Activated T-helper 17 cell treated with anti-CD3 and anti-CD28 coated beads, Interleukin-2, amount 50 U/mL, for 72 hours (primary cell): ENCODE measurements around the gene PPP4C. TPM values are rescaled to one million over a fixed set of nuclear protein-coding genes. Genes with fewer than 3 reads are reported as not detected.
"Not testable (repeated sequence)": the region's sequence is repeated elsewhere in the genome, so short reads cannot be mapped to it uniquely, and the experiment has no call there.

Source experiments
- ATAC-seq: fragments of 150-1000 bp; cut with Tn5 transposase; replicated peaks from 2 replicates; pipeline ENCODE4 v1.10.0; 2021; ENCODE audit warnings: mild to moderate bottlenecking, moderate library complexity
- H3K27ac Mint-ChIP-seq: one replicate; pipeline ENCODE4 v1.8.0; 2022; ENCODE audit warnings: mixed read lengths
- H3K27me3 Mint-ChIP-seq: one replicate; pipeline ENCODE4 v1.8.0; 2022; ENCODE audit warnings: mixed read lengths
- H3K36me3 Mint-ChIP-seq: one replicate; pipeline ENCODE4 v1.8.0; 2022; ENCODE audit warnings: low read depth, mild to moderate bottlenecking, mixed read lengths
- H3K4me1 Mint-ChIP-seq: one replicate; pipeline ENCODE4 v1.8.0; 2022; ENCODE audit warnings: mixed read lengths
- H3K4me3 Mint-ChIP-seq: one replicate; pipeline ENCODE4 v1.8.0; 2022; ENCODE audit warnings: mild to moderate bottlenecking, mixed read lengths
- H3K9me3 Mint-ChIP-seq: one replicate; pipeline ENCODE4 v1.8.0; 2022; ENCODE audit warnings: mixed read lengths
- total RNA-seq, 2 donors: library from RNA; stranded (reverse); gene quantifications; one replicate each; pipeline ENCODE4 v1.2.3, GENCODE V29; 2022

PPP4C gene
- total RNA-seq: 100 to 1,000 TPM; 111 to 147 TPM

GRCh38 chr16:30075503-30076275 is at the start of gene PPP4C:
Gene PPP4C (plus strand): TSS chr16:30075994. CDS start chr16:30076378, 384 bp downstream.
- Mint-ChIP-seq H3K4me3 (peak within 1 kb of the TSS; percentile 91), H3K27ac (peak within 1 kb of the TSS; percentile 97), H3K27me3 (no peaks in the 10 kb centered on the region), H3K9me3 (no peaks in the 10 kb centered on the region), H3K4me1 (peaks cover 11% of the 10 kb centered on the region), H3K36me3 (peaks cover 76% of the 10 kb centered on the region)
- peak; percentile 88 for ATAC-seq

- no peaks in the 10 kb centered on the region for H3K4me1 Mint-ChIP-seq
- ATAC-seq: no peak
- no peak overlapping the region for H3K27ac Mint-ChIP-seq
- H3K4me3 Mint-ChIP-seq: no peak overlapping the region
- H3K27me3 Mint-ChIP-seq: peaks cover 34% of the 10 kb centered on the region
- no peaks in the 10 kb centered on the region for H3K36me3 Mint-ChIP-seq
- no peaks in the 10 kb centered on the region for H3K9me3 Mint-ChIP-seq
These were observed 49.3 kb upstream of the PPP4C start for GRCh38 chr16:30026449-30026848.

- Mint-ChIP-seq H3K4me3 (no peak overlapping the region), H3K4me1 (peaks cover 5% of the 10 kb centered on the region), H3K9me3 (no peaks in the 10 kb centered on the region), H3K27ac (no peak overlapping the region), H3K27me3 (peaks cover 37% of the 10 kb centered on the region), H3K36me3 (no peaks in the 10 kb centered on the region)
- ATAC-seq: no peak
These were observed 48.0 kb upstream of the PPP4C start for GRCh38 chr16:30027588-30028437.

- Mint-ChIP-seq H3K27me3 (peaks cover 37% of the 10 kb centered on the region), H3K4me3 (no peak overlapping the region), H3K27ac (no peak overlapping the region), H3K9me3 (no peaks in the 10 kb centered on the region), H3K36me3 (no peaks in the 10 kb centered on the region), H3K4me1 (peaks cover 5% of the 10 kb centered on the region)
- no peak for ATAC-seq
These were observed 47.2 kb upstream of the PPP4C start for GRCh38 chr16:30028438-30029076.

- Mint-ChIP-seq H3K27me3 (peaks cover 34% of the 10 kb centered on the region), H3K4me3 (no peak overlapping the region), H3K36me3 (no peaks in the 10 kb centered on the region), H3K9me3 (no peaks in the 10 kb centered on the region), H3K4me1 (peaks cover 5% of the 10 kb centered on the region), H3K27ac (no peak overlapping the region)
- ATAC-seq: no peak
These were observed 45.6 kb upstream of the PPP4C start for GRCh38 chr16:30030011-30030685.

DNA sequence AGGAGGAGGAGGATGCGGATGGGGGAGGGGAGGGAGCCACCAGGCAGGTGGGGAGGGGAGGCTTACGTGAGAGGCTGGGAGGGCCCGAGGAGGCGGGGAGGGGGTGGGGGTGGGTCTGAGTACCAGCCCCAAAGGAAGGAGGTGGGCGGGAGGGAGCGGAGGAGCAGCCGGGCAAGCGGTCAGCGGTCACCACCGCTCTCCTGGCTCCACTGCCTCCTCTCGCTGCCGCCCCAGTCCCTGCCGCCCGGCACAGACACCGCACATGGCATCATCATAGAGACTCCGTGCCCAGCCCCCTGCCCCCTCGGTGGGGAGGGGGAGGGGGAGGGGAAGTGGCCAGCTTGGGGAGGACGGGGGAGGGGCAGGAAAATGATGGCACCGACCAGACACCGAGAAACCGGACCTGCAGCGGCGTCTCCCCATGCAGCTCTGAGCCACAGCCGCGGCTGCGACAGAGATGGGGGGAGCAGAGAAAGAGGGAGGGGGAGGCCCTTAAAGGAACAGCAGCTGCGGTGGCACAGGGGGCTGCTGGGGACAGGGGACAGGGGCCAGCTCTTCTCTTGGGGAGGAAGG is 44.9 kb upstream of the PPP4C start, which contains the start of gene TLCD3B:
TSS of gene TLCD3B (minus strand) at position 431 of the 573 bp plus-strand sequence. CDS start 744 bp downstream, outside the sequence.
- H3K36me3 Mint-ChIP-seq: no peaks in the 10 kb centered on the region
- H3K27ac Mint-ChIP-seq: no peak within 1 kb of the TSS
- ATAC-seq: no peak
- H3K27me3 Mint-ChIP-seq: peaks cover 34% of the 10 kb centered on the region
- no peaks in the 10 kb centered on the region for H3K9me3 Mint-ChIP-seq
- H3K4me1 Mint-ChIP-seq: peaks cover 5% of the 10 kb centered on the region
- H3K4me3 Mint-ChIP-seq: peak within 1 kb of the TSS; percentile 57

DNA sequence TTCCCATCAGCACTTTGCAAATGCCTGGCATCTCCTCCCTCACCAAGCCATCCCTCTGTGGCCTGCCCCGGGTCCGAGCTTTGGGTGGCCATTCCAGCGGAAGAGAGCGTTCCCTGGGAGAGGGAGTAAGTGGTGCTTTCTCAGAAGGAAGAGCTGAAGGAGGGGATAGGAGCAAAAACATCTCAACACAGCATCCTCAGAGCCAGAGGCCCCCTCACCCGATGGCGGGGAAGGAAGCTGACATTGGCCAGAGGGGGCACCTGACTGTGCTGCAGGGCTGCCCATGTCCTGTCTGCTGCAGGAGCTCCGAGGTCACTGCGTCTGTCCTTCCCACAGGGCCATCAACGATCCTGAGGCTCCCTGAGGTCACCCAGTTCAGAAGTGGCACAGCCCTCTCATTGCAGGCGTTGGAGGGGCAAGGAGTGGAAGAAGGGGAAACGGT is 44.3 kb upstream of the PPP4C start:
- Mint-ChIP-seq H3K4me1 (peaks cover 5% of the 10 kb centered on the region), H3K4me3 (no peak overlapping the region), H3K9me3 (no peaks in the 10 kb centered on the region), H3K27me3 (peaks cover 34% of the 10 kb centered on the region), H3K36me3 (no peaks in the 10 kb centered on the region), H3K27ac (no peak overlapping the region)
- no peak for ATAC-seq

DNA sequence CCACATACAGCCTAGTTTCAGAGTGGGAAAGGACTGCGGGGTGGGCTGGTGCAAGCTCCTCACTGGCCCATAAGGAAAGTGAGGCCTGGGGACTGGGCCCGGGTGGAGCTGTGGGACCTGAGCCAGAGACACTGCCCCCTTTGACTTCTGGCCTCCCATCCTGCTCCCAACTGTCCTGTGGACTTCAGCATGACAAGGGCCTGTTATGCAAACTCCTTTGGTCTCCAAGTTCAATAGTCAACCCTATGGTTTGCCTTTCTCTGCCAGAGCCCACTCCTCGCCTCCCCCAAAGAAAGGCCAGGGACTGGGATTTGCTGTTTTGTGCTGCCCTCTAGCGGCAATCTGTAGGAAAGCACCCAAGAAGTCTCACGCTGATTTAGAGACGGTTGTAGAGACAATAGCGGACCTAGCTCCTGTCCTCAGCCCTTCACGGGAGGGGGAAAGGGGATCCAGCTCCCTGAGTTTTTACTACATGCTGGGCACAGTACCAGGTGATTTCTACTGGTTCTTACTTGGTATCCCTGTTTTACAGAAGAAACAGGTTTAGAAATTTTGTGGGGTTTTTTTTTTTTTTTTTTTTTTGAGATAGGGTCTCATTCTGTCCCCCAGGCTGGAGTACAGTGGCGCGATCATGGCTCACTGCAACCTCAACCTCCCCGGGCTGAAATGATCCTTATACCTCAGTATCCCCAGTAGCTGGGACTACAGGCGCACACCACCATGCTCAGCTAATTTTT is 43.5 kb upstream of the PPP4C start:
- peak; percentile 27 for ATAC-seq
- Mint-ChIP-seq H3K4me1 (peaks cover 5% of the 10 kb centered on the region), H3K36me3 (no peaks in the 10 kb centered on the region), H3K9me3 (no peaks in the 10 kb centered on the region), H3K27me3 (peaks cover 28% of the 10 kb centered on the region), H3K27ac (no peak overlapping the region), H3K4me3 (peak overlapping the region; percentile 57)

DNA sequence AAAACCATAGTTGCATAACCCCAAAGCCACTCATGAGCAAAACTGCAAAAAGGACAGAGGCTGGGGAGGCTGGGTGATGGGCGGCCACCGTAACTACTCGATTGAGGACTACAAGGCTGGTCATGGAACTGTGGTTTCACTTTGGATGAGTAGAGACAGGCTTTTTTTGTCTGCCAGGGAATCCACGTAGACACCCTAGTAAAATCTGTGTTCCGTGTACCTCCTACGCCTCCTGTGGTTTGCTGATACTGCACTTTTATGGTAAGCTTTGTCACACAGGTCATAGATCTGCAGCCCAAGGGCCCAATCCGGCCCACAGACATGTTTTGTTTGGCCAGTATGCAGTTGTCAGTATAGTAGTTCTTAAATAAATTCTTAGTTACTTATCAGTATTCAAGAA is 42.5 kb upstream of the PPP4C start:
- Mint-ChIP-seq H3K27me3 (peaks cover 18% of the 10 kb centered on the region), H3K9me3 (no peaks in the 10 kb centered on the region), H3K4me1 (peaks cover 5% of the 10 kb centered on the region), H3K27ac (peak overlapping the region; percentile 63), H3K36me3 (no peaks in the 10 kb centered on the region), H3K4me3 (peak overlapping the region; percentile 50)
- peak; percentile 93 for ATAC-seq

- Mint-ChIP-seq H3K36me3 (no peaks in the 10 kb centered on the region), H3K27ac (no peak overlapping the region), H3K4me3 (no peak overlapping the region), H3K4me1 (peaks cover 1% of the 10 kb centered on the region), H3K27me3 (no peaks in the 10 kb centered on the region), H3K9me3 (no peaks in the 10 kb centered on the region)
- ATAC-seq: no peak
These were observed 35.6 kb upstream of the PPP4C start for GRCh38 chr16:30040221-30040620.

DNA sequence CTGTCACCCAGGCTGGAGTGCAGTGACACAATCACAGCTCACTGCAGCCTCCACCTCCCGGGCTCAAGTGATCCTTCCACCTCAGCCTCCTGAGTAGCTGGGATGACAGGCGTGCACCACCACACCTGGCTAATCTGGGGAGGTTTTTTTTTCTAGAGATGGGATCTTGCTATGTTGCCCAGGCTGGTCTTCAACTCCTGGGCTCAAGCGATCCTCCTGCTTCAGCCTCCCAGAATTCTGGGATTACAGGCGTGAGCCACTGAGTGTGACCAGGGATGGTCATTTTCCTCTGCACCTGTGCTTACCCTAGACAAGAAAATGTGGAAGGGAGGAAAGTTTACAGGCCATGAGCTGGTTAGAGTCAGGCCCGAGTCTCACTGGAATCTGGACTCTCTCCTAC is 35.1 kb upstream of the PPP4C start:
- not testable (repeated sequence) for ATAC-seq, H3K36me3 Mint-ChIP-seq, H3K4me1 Mint-ChIP-seq, H3K27me3 Mint-ChIP-seq, H3K9me3 Mint-ChIP-seq, H3K4me3 Mint-ChIP-seq, H3K27ac Mint-ChIP-seq

DNA sequence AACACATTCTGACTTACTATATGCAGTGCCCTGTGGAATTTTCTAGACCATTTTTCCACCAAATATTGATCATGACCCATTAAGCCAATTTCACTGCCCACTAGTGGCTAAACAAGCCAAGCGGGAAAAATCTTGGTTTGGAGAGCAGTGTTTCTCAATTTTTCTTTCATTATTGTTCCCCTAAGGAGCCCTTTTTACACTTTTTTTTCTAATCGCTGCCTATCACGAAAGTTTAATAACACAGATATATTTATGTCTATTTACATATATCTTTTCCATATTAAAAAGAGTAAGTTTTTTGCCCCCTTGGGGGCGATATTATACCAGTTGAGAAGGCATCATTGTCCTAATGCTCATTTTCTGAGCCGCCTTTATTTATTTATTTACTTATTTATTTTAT is 34.0 kb upstream of the PPP4C start:
- no peak overlapping the region for H3K4me3 Mint-ChIP-seq
- H3K9me3 Mint-ChIP-seq: no peaks in the 10 kb centered on the region
- peaks cover 6% of the 10 kb centered on the region for H3K4me1 Mint-ChIP-seq
- H3K27me3 Mint-ChIP-seq: no peaks in the 10 kb centered on the region
- no peaks in the 10 kb centered on the region for H3K36me3 Mint-ChIP-seq
- no peak for ATAC-seq
- no peak overlapping the region for H3K27ac Mint-ChIP-seq

GRCh38 chr16:30046178-30046577 is 29.6 kb upstream of the PPP4C start:
- H3K27ac Mint-ChIP-seq: no peak overlapping the region
- H3K9me3 Mint-ChIP-seq: no peaks in the 10 kb centered on the region
- no peaks in the 10 kb centered on the region for H3K27me3 Mint-ChIP-seq
- peaks cover 6% of the 10 kb centered on the region for H3K4me1 Mint-ChIP-seq
- no peaks in the 10 kb centered on the region for H3K36me3 Mint-ChIP-seq
- H3K4me3 Mint-ChIP-seq: no peak overlapping the region
- peak; percentile 86 for ATAC-seq
